ENCODE measurements around the gene POLR3GL.

Gene POLR3GL

GRCh38 chr1:145992958-145993617, 28.6 kb downstream of the POLR3GL start:
- DNase-seq (ENCODE audit: low spot score): no peak

- no peak for DNase-seq (ENCODE audit: low spot score)
Observed at GRCh38 chr1:145993618-145994390, 29.3 kb downstream of the POLR3GL start.

- DNase-seq (ENCODE audit: low spot score): no peak
Observed at GRCh38 chr1:145994391-145995120, 30.1 kb downstream of the POLR3GL start.

- no peak for DNase-seq (ENCODE audit: low spot score)
Observed at GRCh38 chr1:145995148-145995881, 30.8 kb downstream of the POLR3GL start.

- DNase-seq (ENCODE audit: low spot score): no peak
Observed at GRCh38 chr1:145995964-145996432, 31.5 kb downstream of the POLR3GL start.

GRCh38 chr1:145996433-145997015, 32.0 kb downstream of the POLR3GL start, which contains the start of gene TXNIP:
Gene TXNIP, minus strand, starts transcription at chr1:145996579. Its CDS starts 313 bp downstream, at chr1:145996266.
- DNase-seq (ENCODE audit: low spot score): peak; percentile 100

GRCh38 chr1:145997016-145997717, 32.7 kb downstream of the POLR3GL start:
- DNase-seq (ENCODE audit: low spot score): no peak

- DNase-seq (ENCODE audit: low spot score): no peak
Observed at GRCh38 chr1:145997718-145998023, 33.2 kb downstream of the POLR3GL start.

- DNase-seq (ENCODE audit: low spot score): no peak
Observed at GRCh38 chr1:145999321-146000024, 35.0 kb downstream of the POLR3GL start.

GRCh38 chr1:146001709-146002108, 37.2 kb downstream of the POLR3GL start:
- no peak for DNase-seq (ENCODE audit: low spot score)

GRCh38 chr1:146007489-146008133, 43.1 kb downstream of the POLR3GL start:
- DNase-seq (ENCODE audit: low spot score): no peak

- DNase-seq (ENCODE audit: low spot score): no peak
Observed at GRCh38 chr1:146010126-146010738, 45.7 kb downstream of the POLR3GL start.

- peak; percentile 79 for DNase-seq (ENCODE audit: low spot score)
Observed at GRCh38 chr1:146012703-146013558, 48.4 kb downstream of the POLR3GL start.

- no peak for DNase-seq (ENCODE audit: low spot score)
Observed at GRCh38 chr1:146013559-146013922, 49.1 kb downstream of the POLR3GL start.

- peak; percentile 36 for DNase-seq (ENCODE audit: low spot score)
Observed at GRCh38 chr1:146016891-146017290, 52.4 kb downstream of the POLR3GL start.

GRCh38 chr1:146019231-146020057, 55.0 kb downstream of the POLR3GL start:
- no peak for DNase-seq (ENCODE audit: low spot score)

Data from AG08395 (cell line).